Ovary (tissue), 3 donors: Measurements from ENCODE around the gene PRTG.

Source experiments
- CTCF ChIP-seq, 3 donors: fragments of 450-650 bp in 2 of 3; fragments of 200-600 bp in 1 of 3; IDR thresholded peaks; one replicate each; pipeline versions ENCODE4 v1.5.1 to v1.8.0; 2016 to 2022; ENCODE audit warnings: antibody characterized with exemption in 3 of 3, mild to moderate bottlenecking in 1 of 3
- EP300 ChIP-seq: sonication (generic); formaldehyde crosslinking; IDR thresholded peaks from one replicate; pipeline ENCODE4 v1.6.1; 2017; ENCODE audit warnings: antibody characterized with exemption
- POLR2A ChIP-seq: fragments of 450-650 bp; IDR thresholded peaks from one replicate; pipeline ENCODE4 v1.6.1; 2017; ENCODE audit warnings: antibody characterized with exemption, mild to moderate bottlenecking, moderate library complexity
- donor health status: DM: no; HTN: no; CAD: no.

- TF ChIP-seq CTCF (IDR thresholded peaks at IDR 0.05) (no peak), EP300 (no peak), POLR2A (no peak)
These were observed 2.5 kb downstream of the PRTG start for GRCh38 chr15:55740359-55740878.
